NCI-H1436 (cell line): Measurements from ENCODE around the gene PRKAR1B.

Source experiments
- DNase-seq: peaks from one replicate; lab custom pipeline; 2025; lab: John Stamatoyannopoulos, UW

PRKAR1B gene

DNA sequence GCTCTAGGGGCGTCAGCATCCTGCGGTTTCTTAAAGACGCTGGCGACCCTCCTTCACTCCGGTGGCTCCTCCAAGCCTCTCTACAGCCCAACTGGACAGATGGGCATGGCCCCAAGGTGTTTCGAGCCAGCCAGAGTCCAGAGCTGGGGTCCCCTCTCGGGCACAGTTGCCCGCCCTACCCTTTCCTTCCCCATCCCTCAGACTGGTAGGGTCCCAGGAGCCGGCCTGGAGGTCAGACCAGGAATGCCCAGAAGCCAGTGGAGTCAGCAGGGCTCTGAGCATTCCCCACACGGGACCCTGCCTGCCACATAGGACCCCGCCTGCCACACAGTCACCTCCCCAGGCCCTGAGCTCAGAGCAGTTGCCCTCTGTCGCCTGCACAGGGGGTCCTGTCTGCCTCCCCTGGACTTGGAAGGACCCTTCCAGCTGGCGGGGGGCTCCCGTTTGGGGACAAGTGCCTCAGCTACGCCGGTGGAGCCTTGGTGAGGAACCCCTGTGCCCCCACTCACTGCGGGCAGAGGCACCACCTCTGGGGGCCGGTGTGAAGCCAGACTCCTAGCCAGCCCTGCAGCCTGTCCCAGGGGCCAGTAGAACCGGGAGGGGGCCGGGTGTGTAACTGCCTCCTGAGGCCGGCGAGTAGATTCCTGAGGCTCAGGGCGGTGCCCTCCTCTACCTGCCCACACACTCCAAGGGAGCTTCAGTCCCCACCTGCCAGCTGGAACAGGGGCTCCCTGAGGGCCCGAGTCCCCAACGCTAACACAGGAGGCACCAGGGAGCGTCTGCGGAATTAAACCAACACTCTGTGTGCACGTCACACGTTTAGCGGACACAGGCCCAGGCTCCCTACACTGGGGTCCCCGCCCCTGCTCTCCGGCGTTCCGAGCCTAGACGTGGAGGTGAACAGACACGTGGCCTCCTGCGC lies 188.1 kb downstream of the PRKAR1B start:
- no peak for DNase-seq

DNA sequence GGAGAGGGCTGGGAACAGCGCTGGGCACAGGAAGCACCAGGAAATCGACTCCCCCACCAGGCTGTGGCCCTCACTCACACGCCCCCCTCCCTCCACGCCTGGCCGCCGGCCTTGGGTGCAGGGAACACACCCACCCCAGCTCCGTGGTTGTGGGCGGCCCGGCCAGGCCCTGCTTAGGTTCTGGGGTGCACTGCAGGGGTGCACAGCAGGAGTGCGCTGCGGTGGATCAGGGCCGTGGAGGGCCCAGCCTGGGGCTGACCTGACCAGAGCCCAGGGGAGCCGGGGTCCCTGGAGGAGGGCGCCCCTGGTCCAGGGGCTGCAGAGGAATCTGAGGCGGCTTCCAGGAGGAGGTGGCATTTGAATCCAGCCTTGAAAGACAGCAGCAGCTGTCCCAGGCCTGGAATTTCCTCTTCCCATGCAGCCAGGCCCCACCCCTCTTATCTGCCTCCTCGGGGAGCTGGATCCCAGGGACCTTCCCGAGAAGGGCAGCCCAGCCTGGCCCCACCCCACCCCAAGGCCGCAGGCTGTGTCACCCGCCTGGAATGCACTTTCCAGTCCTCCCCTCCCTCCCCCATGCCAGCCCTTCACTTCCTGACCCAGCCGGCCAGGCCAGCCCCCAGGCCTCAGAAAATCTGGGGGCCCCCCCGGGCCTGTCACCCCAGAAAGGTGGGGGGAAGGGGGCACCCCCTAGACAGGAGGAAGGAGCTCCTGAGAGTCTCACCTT lies 189.0 kb downstream of the PRKAR1B start:
- no peak for DNase-seq

DNA sequence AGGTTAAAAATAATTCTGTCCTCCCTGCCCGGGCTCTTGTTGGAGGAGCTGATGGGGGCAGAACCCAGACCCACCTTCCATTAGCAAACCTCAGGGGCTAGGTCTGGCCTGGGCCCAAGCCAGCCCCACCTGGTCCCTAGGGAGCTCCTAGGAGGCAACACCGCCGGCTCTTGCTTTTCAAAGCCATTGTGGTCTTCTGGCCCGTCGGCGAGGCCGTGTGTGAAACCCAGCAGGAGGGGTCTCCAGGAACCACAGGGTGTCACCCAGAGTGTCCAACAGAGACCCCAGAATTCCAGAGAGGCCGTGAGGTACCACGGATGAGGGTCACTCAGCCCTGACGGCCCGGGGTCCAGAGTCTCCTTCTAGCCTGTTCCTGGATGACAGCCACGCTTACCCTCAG lies 190.8 kb downstream of the PRKAR1B start:
- no peak for DNase-seq

DNA sequence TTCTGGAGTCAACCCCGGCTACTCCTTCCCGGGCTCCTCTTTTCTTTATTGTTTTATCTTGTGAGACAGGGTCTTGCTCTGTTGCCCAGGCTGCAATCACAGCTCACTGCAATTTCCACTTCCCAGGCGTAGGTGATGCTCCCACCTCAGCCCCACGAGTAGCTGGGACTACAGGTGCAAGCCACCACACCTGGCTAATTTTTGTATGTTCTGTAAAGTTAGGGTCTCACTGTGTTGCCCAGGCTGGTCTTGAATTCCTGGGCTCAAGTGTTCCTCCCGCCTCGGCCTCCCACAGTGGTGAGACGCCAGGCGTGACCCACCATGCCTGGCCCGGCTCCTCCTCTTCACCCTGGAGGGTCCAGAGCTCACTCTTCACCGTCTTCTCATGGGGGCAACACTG lies 192.1 kb downstream of the PRKAR1B start:
- no peak for DNase-seq

DNA sequence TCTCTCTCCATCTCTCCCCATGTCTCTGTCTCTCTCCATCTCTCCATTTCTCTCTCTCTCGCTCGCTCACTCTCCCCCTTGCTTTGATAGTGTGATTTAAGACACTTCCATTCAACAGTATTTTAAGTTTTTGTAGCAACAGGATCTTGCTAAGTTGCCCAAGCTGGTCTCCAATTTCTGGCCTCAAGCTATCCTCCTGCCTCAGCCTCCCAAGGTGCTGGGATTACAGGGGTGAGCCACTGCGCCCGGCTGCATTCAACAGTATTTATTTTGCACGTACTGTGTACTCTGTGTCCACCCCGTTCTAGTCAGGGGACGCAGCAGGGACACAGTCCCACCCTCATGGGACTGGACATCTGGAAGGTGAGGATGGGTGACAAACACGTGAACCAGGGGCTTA lies 193.0 kb downstream of the PRKAR1B start:
- DNase-seq, result no peak

DNA sequence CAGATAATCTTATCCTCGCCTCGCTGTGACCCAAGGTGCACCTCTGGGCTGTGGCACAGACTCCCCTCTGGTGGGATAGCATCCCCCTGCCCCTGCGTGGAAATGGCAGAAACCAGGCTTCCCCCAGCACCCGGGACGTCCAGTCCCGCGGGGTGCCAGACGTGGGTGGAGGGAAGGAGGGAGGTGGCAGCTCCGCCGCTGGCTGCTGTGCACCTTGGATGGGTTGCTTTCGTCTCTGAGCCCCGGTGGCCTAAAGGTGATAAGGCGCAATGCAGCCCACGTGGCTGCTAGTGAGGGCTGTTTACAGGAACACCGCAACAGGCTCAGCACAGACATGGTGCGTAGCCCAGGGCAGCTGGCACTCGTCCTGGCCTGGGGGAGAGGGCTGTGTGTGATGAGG lies 193.8 kb downstream of the PRKAR1B start:
- DNase-seq, result no peak

DNA sequence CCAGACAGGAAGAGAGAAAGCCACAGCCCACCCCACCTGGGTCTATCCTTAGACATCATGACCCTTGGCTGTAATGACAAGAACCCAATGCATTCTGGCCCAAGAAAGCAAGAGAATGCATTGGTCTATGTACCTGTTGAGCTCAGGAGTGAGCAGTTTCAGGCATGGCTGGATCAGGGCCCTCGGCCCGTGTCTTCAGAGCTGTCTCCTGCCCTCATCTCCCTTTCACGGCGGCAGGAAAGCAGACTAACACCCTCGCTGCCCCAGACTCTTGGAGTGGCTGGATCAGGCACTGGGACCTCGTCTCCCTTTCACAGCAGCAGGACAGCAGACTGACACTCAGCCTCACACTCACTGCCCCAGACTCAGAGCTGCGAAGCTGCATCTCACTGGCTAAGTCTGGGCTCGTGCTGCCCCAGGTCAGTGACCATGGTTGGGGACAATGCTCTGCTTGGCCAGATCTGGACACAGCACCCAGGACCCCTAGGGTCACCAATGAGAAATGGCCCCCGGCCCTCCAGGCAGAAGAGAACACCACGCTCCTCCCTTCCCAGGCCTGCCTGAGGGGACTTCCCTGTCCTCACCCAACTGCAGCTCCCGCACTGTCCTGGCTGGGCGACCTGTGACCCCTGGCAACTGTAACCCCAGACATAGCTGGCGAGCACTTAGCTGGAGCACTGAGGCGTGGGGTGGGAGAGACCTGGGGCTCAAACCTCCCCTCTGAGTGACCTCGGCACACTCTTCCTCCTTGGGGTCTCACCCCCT lies 194.5 kb downstream of the PRKAR1B start:
- DNase-seq, result no peak

DNA sequence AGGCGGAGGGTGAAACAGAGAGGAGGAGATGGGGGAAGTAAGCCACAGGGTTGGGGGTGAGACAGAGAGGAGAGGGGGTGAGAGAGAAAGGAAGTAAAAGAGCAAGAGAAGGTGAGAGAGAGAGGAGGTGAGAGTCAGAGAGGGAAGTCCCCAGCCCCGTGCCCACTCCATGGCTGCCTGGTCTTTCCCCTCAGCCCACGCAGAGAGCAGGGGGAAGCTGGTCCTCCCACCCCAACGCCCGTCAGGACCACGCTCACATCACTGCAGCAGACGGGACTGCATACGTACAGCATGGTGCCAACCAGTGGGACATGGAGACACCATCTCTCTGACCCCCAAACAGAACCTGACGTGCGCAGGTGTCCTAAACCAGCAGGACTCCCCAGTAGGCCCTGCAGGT lies 195.3 kb downstream of the PRKAR1B start:
- no peak for DNase-seq

DNA sequence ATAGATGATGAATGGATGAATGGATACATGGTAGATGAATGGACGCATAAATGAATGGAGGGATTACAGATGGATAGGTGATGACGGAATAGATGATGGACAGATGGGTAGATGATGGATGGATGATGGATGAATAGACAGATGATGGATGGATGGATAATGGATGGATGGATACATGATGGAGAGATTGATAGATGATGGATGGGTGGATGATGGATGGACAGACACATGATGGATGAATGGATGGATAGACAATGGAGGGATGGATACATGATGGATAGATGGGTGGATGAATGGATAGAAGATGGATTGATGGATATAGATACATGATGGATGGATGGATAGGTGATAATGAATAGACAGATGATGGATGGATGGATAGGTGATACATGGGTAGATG lies 198.6 kb downstream of the PRKAR1B start:
- no peak for DNase-seq

DNA sequence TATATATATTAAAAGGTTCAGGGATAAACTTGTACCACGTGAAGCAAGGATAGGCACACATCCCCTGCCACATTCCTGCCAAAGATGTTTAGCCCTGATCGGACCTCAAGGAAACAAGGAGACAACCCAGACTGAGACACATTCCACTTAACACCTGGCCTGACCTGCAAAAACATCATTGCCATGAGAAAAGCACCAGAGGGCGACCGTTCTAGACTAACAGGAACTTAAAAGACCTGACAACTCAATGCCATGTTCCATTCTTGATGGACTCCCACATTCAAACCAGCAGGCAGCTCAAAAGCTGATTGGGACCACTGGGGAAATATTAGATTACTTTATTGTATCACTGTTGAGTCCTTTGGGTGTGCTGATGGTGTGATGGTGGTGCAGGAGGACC lies 199.4 kb downstream of the PRKAR1B start:
- no peak for DNase-seq

DNA sequence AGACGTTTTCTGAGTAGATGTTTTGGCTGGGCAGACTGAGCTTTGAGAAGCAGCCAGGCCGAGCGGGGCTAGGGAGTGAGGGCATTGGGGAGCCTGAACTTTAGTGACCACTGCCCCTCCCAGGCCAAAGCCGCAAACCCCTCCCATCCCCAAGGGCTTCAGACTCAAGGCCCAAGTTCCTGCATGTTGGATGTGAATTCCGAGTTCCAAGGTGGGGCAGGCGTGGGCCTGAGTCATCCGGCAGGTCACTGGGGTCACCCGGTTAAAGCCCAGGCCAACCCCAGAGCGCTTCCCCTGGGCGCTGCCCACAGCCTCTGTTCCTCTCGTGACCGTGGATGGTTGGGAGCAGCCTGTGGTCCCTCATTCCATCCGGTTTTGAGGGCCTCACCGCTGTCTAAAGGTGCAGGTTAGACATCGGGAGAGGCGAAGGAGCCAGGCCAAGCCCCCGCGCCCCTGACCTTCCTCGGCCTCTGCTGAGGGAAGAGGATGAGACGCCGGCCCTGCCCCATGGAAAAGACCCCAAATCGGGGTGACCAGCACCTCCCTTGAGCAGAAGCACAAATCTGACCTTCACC lies 200.5 kb downstream of the PRKAR1B start:
- no peak for DNase-seq

DNA sequence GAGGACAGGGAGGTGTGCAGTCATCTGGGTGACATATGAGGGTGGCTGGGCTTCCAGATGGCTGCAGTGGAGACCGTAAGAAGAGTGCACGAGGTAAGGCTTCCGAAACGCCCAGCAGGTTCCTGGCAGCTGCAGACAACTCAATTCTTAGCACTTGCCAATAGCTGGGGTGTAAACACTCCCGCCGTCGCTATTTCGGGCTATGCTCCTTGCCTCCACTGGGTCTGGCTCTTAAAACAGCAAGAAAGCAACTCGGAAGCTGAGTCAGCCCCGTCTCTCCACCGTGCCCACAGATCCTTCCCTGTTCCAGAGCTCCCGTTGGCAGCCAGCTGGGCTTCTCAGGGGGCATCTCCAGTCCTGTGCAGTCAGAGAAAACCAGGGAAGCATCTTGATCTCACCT lies 201.3 kb downstream of the PRKAR1B start:
- no peak for DNase-seq

DNA sequence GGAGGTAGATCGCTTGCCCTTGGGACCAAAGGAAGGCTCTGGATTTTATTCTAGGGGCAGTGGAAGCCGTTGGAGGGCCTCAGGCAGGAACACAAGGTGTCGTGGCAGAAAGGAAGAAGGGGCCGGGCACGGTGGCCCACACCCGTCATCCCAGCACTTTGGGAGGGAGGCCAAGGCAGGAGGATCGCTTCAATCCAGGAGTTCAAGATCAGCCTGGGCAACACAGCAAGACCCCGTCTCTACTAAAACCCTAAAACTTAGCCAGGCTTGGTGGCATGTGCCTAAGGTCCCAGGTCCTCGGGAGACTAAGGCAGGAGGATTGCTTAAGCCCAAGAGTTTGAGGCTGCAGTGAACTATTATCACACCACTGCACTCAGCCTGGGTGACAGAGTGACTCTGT lies 202.3 kb downstream of the PRKAR1B start:
- no peak for DNase-seq

DNA sequence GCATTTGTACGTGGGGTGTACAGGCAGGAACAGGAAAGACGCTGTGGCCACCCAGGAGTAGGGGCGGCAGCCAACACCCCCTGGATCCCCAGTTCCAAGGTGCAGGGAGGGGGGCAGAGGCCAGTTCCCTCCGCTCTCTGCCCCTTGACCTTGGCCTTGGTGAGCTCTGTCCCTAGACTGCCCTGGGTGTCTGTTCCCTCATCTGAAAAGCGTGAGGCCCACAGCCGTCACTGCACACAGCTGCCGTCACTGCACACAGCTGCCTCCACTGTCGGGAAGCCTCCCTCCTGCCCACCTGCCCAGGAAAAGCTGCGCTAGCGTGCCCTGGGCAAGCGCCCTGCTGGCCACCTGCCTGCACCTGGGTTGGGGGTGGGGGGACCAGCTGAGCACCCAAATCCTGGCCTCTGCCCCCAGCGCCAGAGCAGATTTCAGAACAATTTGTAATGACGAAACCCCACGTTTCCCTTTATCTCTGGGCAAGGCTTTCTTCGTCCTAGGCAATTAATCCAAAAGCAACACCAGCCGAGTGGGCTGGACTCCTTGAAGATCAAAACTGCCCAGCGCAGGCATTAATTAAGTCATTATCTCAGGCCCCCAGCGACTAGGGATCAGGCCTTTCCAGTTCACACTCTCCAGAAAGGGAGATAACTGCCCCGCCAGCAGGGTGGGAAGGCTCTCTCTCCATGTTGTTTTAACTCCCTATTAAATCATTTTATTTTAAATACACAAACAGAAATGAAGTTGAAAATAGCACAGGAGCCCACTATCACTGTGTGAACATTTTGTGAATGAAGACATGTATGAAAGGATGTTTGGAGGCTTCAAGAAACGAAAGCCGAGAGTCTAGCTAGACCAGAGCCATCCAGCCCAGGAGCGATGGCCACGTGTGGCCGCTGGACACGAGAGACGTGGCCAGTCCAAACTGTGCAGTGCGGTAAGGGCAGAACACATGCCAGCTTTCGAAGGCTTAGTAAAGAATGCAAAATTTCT lies 203.4 kb downstream of the PRKAR1B start:
- no peak for DNase-seq

DNA sequence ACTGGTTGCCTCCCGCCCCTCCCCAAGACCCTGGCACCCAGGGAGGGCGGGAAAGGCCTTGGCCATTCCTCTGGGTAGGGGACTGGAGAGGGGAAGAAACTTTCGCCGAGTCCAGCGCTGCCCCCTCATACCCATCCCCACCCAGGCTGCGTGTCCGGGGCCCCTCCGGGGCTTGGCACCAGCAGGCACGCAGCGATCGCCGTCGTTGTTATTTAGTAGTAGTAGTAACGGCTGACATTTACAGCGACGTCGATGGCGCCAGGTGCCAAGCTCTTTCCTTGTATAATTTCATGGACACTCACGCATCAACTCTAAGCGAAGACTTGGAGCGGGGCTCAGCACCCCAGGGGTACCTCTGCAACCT lies 204.1 kb downstream of the PRKAR1B start:
- no peak for DNase-seq

DNA sequence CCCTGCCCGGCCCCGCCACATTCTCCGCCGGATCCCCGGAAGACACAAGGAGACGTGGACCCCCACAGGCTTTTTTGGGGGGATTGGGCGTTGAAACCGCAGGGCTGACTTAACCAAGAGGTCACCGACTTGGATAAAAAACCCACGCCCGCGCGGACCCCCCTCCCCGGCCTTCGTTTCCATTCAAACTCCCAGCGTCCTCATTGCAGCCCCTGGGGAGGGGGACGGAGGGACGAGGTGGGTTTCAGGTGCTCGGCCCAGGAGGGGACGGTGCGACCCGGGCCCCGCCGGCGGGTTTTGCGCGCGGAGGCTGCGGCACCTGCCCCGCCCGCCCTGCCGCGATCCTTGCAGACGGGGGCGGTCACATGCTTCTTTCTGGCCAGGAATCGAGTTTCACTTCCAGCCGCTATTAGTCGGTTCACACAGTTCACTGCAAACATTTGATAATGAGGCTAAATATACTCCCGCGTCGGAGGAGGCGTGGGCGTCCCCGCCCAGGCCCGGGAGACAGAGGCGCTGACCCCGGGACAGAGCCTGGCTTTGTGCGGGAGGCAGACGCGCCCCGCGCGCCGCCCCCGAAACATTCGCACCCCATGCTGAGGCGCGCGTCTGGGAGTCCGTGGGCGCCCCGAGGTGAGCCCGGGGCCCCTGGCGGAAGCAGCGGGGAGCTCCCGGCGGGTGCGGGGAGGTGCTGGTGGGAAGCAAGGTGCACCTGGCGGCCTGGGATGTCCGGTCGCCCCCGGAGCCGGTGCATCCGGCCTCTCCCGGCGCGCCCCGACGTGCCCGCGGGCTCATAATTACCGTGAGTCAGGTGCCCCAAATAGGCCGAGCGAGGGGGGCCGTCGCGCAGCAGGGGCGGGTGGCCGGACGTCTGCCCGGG lies 204.8 kb downstream of the PRKAR1B start:
- DNase-seq, result no peak

DNA sequence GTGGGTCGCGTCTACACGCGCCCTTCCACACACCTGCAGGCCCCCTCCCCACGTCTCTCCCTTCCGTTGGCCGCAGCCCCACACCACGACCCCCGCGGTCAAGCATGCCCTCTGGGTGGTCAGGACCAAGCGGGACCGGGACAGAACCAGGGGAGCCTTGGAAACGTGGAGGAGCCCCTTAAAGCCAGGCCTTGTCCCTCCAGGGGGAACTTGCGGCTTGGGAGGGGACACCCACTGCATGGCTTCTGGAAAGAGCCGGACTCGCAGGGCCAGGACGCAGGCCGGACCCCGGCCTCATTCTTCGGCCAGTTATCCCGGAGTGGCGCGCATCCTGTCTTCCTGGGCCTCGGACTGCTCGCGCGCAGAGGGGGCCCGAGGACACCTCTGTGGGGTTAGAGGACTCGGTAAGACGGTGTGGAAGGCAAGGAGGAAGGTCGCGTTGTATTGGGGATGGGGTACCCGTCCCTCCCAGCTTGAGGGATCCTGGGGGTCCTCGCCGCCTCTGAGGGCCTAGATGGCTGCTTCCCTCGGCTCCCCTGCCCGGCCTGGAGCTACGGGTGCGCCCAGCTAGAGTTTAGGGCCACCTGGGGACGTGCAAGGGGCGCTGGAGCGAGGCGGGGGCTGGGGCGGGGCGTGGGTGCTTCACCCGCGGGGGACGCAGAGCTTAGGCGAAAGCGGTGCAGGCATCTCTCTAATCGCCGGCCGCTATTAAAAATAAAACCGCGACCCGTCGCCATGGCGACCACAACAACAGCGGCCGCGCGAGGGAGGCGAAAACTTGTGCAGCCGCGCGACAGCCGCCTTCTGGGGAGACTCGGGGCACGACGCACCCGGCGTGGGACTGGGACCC lies 205.6 kb downstream of the PRKAR1B start:
- DNase-seq, result no peak

DNA sequence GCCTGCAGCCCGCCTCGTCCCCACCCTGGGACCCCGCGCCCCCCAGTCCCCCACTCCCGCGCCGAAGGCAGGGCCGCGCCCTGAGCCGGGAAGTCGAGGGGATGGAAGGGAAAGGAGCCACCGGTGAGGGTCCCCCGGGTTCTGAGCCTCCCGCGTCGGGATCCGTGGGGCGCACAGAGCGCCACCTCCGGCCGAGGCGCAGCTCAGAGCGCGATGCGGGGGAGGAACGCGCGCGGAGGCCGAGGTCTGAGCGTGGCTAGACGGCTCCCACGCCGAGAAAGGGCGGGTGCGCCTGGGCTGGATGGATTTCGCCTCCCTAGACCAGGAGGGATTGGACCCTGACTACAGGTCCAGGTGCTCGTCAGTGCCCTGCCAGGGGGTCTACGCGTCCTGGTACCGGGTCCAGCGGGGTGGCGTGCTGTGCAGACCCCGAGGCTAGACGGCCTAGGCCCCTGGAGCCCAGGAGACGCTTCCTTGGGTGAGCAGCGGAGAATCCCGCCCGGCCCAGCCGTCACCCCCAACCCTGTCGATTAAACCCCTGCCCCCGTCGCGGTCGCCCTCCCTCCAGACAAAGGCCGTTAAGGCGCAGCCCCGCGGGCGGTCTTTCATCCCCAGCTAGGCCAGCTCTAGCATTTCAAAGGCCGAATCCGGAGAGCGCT lies 206.4 kb downstream of the PRKAR1B start:
- no peak for DNase-seq
